Stomach (tissue), 19 donors: ENCODE data around the gene ZNF599. TPM values are rescaled to one million over a fixed set of nuclear protein-coding genes. Genes with fewer than 3 reads are reported as not detected.

ENCODE experiments used
- DNase-seq, 2 donors: peaks; one replicate each; pipeline versions ENCODE4 v3.0.0 to v3.0.0-alpha.2; 2013 to 2019
- H3K27ac ChIP-seq, 5 donors: fragments of 200-600 bp in 4 of 5; sonication (generic) in 4 of 5; one replicate each; pipeline ENCODE4 v1.5.1; 2013 to 2019; ENCODE audit warnings: mild to moderate bottlenecking in 1 of 5, moderate library complexity in 1 of 5
- H3K27me3 ChIP-seq, 3 donors: fragments of 200-600 bp; sonication (generic); one replicate each; pipeline ENCODE4 v1.5.1; 2017 to 2019; ENCODE audit warnings: mixed run types in 1 of 3
- H3K36me3 ChIP-seq, 4 donors: fragments of 200-600 bp; sonication (generic); 1 replicate in 3 of 4; 2 replicates in 1 of 4; pipeline ENCODE4 v1.5.1; 2016 to 2019
- H3K4me1 ChIP-seq, 4 donors: fragments of 200-600 bp; sonication (generic); one replicate each; pipeline ENCODE4 v1.5.1; 2016 to 2019
- H3K4me3 ChIP-seq, 4 donors: fragments of 200-600 bp; sonication (generic) in 3 of 4; one replicate each; pipeline ENCODE4 v1.5.1; 2016 to 2019; ENCODE audit warnings: mild to moderate bottlenecking in 1 of 4
- H3K9me3 ChIP-seq, 4 donors: fragments of 200-600 bp; sonication (generic); one replicate each; pipeline ENCODE4 v1.5.1; 2016 to 2019
- EP300 ChIP-seq: sonication (generic); formaldehyde crosslinking; IDR thresholded peaks from one replicate; pipeline ENCODE4 v1.6.1; 2017; ENCODE audit warnings: antibody characterized with exemption
- POLR2A ChIP-seq, 4 donors: fragments of 450-650 bp; IDR thresholded peaks; one replicate each; pipeline ENCODE4 v1.6.1; 2016; ENCODE audit warnings: antibody characterized with exemption in 4 of 4, control low read depth in 2 of 4, mild to moderate bottlenecking in 1 of 4, moderate library complexity in 1 of 4
- POLR2AphosphoS5 ChIP-seq, 3 donors: sonication (generic); formaldehyde crosslinking; IDR thresholded peaks; one replicate each; pipeline ENCODE4 v1.6.1; 2016; ENCODE audit warnings: antibody characterized with exemption in 3 of 3
- WGBS, 5 donors: extraction: QIAGEN DNeasy Blood & Tissue Kit in 3 of 5; methylation state at CpG; one replicate each; pipeline versions ENCODE4 v1.1.5 to v1.1.7; 2013 to 2018; 5-methylcytosine and 5-hydroxymethylcytosine counted together
- intact Hi-C: fragments of 100-400 bp; cut with DNase I; formaldehyde crosslinking; loops from one replicate; pipeline ENCODE4 v1.15.1; 2023; ENCODE audit warnings: low total_unique reads
- long read RNA-seq, 10 donors: transcript quantifications; one replicate each; lab custom pipeline, GENCODE V29; 2026
- polyA plus RNA-seq, 3 donors: library from polyadenylated mRNA; stranded (reverse); fragments of 200-250 nt; gene quantifications; one replicate each; pipeline ENCODE4 v1.2.3, GENCODE V29; 2013
- total RNA-seq, 5 donors: library from RNA; depleted of rRNA; stranded (reverse); fragments of >200 nt; gene quantifications; one replicate each; pipeline versions ENCODE4 v1.1.0 to v1.2.3, GENCODE V29; 2014 to 2016
- TF ChIP-seq, protein P1 (sequence below), 7 experiments: fragments of 450-650 bp in 4 of 7; fragments of 200-600 bp in 3 of 7; sonication (generic) in 3 of 7; IDR thresholded peaks; one replicate each; pipeline ENCODE4 v1.5.1; 2016 to 2019; ENCODE audit warnings: antibody characterized with exemption in 7 of 7, control low read depth in 2 of 7, mild to moderate bottlenecking in 1 of 7
- donor health status: healthy with polysubstance abuse.
- donor health status: Bipolar disorder and iron deficiency.
- donor health status: healthy.

The ZNF599 gene
- total RNA-seq: 1 to 10 TPM in 3 of 5 donors, under 1 TPM in 1, not detected in 1; 0.58 to 6.7 (median 4.1) TPM
- 1 to 10 TPM; 3.4 to 6.6 (median 4.5) TPM for polyA plus RNA-seq
- long read RNA-seq, donor 1, partial matches to known transcripts: 0 of 1 reads
- long read RNA-seq, donor 1, other reads (novel, unspliced or antisense): 0 of 1 reads
- long read RNA-seq, donor 2: 0 reads
- long read RNA-seq, donor 3, partial matches to known transcripts: 0 of 3 reads
- long read RNA-seq, donor 3, other reads (novel, unspliced or antisense): 0 of 3 reads
- long read RNA-seq, donor 4, partial matches to known transcripts: 0 of 1 reads
- long read RNA-seq, donor 4, other reads (novel, unspliced or antisense): 0 of 1 reads
- long read RNA-seq, donor 5, partial matches to known transcripts: 0 of 5 reads
- long read RNA-seq, donor 5, other reads (novel, unspliced or antisense): 0 of 5 reads
- long read RNA-seq, donor 6, partial matches to known transcripts: 8 of 11 reads
- long read RNA-seq, donor 6, other reads (novel, unspliced or antisense): 0 of 11 reads
- long read RNA-seq, donor 7, partial matches to known transcripts: 0 of 4 reads
- long read RNA-seq, donor 7, other reads (novel, unspliced or antisense): 0 of 4 reads
- long read RNA-seq, donor 8, partial matches to known transcripts: 0 of 1 reads
- long read RNA-seq, donor 8, other reads (novel, unspliced or antisense): 0 of 1 reads
- long read RNA-seq, donor 9, partial matches to known transcripts: 0 of 1 reads
- long read RNA-seq, donor 9, other reads (novel, unspliced or antisense): 0 of 1 reads
- long read RNA-seq, donor 10: 0 reads

DNA sequence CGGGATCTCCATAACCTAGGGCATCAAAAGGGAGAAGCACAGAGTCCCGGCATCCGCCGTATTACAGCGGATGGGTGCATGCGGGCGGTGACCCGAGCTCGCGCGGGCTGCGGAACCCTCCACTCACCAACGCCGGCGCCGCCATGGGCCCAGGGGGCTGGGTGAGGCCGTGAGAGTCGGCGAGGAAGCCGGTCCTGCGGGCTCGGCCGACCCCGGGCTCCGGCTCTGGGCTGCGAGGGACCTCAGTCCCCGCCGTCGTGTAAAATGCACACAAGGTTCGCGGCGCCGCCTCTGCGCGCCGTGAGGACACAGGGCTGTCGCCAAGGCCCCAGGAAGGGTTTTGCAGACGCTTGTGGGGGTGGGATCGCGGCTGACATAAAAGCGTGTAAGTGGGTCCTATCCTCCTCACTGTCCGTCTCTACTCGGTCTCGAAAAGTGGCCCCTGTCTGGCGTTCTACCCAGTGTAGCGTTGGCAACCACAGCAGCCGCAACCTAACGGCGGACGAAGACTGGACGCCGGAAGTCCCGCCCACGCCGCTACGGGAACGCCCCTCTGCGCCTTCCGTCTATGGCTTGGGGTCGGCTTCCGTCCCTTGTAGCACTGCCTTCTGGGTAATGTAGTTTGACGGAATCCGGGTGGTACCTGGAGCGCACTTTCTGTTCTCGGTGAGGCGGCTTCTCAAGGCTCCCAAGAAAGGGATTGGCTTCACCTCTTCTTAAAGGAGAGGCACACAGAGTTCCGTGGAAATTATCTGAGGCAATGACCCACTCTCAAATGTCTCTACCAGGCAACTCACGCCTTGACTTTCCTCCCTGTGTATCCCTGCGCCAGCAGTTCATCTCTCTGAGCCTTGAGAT lies at the start of gene ZNF599:
Gene ZNF599 (minus strand): TSS at position 519 of the 858 bp plus-strand sequence. CDS start 374 bp downstream, at position 145.
- Histone ChIP-seq H3K9me3 (peaks cover 0 to 15% (median 0%) of the 10 kb centered on the region in 4 donors), H3K27me3 (peaks cover 0 to 6% (median 5%) of the 10 kb centered on the region in 3 donors), H3K4me3 (peak within 1 kb of the TSS; percentile 66 to 94 (median 80)), H3K36me3 (peaks cover 16 to 32% (median 24%) of the 10 kb centered on the region in 4 donors), H3K4me1 (peaks cover 5 to 20% (median 14%) of the 10 kb centered on the region in 4 donors), H3K27ac (peak within 1 kb of the TSS; percentile 65 to 86 (median 84))
- 2 to 6% (median 3%) methylated on average over 30 to 69 of the region's 69 CpGs for WGBS, 5 donors
- intact Hi-C loops: no loop called here
- TF ChIP-seq EP300 (no peak), POLR2AphosphoS5 (IDR thresholded peaks at IDR 0.05) (peak; percentile 84 to 98 (median 96))
- DNase-seq: peak; percentile 91 to 98

DNA sequence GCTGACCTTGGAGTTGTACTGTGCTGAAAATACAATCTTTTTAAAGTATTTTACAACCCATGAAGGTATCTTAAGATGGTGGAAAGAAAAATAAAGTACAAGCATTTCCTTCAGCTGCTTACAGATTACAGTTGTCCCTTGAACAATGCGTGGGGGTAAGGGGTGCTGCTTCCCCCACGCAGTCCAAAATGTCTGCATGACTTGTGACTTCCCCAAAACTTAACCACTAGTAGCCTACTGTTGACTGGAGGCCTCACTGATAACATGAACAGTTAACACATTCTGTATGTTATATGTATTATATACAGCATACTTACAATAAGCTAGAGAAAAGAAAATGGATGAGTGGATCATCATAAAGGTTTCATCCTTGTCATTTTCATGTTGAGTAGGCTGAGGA lies 45.3 kb upstream of the ZNF599 start:
- 59 to 87% (median 79%) methylated on average over 2 of the region's 2 CpGs for WGBS, 5 donors
- Histone ChIP-seq H3K27me3 (no peaks in the 10 kb centered on the region), H3K36me3 (peaks cover 0 to 7% (median 0%) of the 10 kb centered on the region in 4 donors), H3K9me3 (peaks cover 0 to 6% (median 0%) of the 10 kb centered on the region in 4 donors), H3K27ac (no peak overlapping the region), H3K4me1 (no peaks in the 10 kb centered on the region), H3K4me3 (no peak overlapping the region)
- intact Hi-C loops: no loop called here
- DNase-seq: no peak
- TF ChIP-seq POLR2AphosphoS5 (IDR thresholded peaks at IDR 0.05) (no peak), EP300 (no peak), POLR2A (IDR thresholded peaks at IDR 0.05) (no peak)
- TF ChIP-seq, protein P1, sequence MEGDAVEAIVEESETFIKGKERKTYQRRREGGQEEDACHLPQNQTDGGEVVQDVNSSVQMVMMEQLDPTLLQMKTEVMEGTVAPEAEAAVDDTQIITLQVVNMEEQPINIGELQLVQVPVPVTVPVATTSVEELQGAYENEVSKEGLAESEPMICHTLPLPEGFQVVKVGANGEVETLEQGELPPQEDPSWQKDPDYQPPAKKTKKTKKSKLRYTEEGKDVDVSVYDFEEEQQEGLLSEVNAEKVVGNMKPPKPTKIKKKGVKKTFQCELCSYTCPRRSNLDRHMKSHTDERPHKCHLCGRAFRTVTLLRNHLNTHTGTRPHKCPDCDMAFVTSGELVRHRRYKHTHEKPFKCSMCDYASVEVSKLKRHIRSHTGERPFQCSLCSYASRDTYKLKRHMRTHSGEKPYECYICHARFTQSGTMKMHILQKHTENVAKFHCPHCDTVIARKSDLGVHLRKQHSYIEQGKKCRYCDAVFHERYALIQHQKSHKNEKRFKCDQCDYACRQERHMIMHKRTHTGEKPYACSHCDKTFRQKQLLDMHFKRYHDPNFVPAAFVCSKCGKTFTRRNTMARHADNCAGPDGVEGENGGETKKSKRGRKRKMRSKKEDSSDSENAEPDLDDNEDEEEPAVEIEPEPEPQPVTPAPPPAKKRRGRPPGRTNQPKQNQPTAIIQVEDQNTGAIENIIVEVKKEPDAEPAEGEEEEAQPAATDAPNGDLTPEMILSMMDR (IDR thresholded peaks at IDR 0.05): no peak

DNA sequence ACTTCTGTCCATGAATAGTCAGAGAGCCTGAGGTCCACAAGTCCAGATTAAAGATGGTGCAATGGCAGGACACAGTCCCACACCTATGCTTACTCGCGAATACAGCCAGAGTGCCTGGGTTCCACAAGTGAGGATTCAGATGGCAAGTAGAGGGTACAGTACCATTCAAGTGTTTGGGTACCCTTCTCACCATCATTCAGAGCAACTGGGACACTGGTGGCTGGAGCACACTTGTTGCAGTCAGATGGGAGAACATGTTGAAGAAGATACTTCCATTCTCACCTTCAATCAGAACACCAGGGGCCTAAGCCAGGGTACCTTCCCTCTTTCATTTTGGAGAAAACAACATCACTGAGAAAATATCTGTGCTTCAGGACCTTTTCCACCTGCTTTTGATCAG lies 43.7 kb upstream of the ZNF599 start:
- Histone ChIP-seq H3K27ac (no peak overlapping the region), H3K36me3 (peaks cover 0 to 7% (median 0%) of the 10 kb centered on the region in 4 donors), H3K4me3 (no peak overlapping the region), H3K4me1 (no peaks in the 10 kb centered on the region), H3K9me3 (peaks cover 0 to 5% (median 0%) of the 10 kb centered on the region in 4 donors), H3K27me3 (no peaks in the 10 kb centered on the region)
- DNase-seq: no peak
- 89 to 100% (median 95%) methylated on average over 2 of the region's 2 CpGs for WGBS, 5 donors
- intact Hi-C loops: no loop called here
- TF ChIP-seq POLR2AphosphoS5 (IDR thresholded peaks at IDR 0.05) (no peak), POLR2A (IDR thresholded peaks at IDR 0.05) (no peak), EP300 (no peak)
- TF ChIP-seq, protein P1 (IDR thresholded peaks at IDR 0.05): no peak

DNA sequence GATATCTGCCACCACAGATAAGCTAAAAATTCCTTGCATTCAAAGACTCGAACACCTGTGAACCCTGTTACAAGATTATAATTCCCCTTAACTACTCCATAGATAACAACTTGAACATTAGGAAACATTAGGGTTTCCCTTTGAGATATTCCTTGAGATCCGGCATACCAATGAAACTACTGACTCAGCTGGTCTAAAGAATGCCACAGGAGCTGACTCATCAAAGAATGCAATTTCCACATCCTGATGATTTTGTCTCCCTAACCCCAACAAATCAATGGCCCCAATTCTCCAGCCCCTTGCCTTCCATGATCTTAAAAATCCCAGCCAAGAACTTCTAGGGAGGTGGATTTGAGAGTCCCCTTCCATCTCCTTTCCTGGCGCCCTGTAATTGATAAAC lies 35.6 kb upstream of the ZNF599 start:
- Histone ChIP-seq H3K9me3 (peaks cover 5 to 27% (median 18%) of the 10 kb centered on the region in 4 donors), H3K27ac (no peak overlapping the region), H3K4me1 (no peaks in the 10 kb centered on the region), H3K4me3 (no peak overlapping the region), H3K36me3 (no peaks in the 10 kb centered on the region), H3K27me3 (no peaks in the 10 kb centered on the region)
- TF ChIP-seq POLR2AphosphoS5 (IDR thresholded peaks at IDR 0.05): no peak
- WGBS, 5 donors: 59 to 90% (median 81%) methylated on average over 3 of the region's 3 CpGs
- intact Hi-C loops: no loop called here
- no peak for DNase-seq
